AG10803 (cell line): Measurements from ENCODE around the gene SETD2.

Experiments
- DNase-seq: peaks from one replicate; pipeline ENCODE4 v3.0.0; 2010; ENCODE audit warnings: low read depth
- H3K4me3 ChIP-seq: 2 replicates; pipeline ENCODE4 v1.5.1; 2011; ENCODE audit warnings: mild to moderate bottlenecking, low read length, control low read depth
- TF ChIP-seq, protein P1 (sequence below): conservative IDR thresholded peaks from 2 replicates; pipeline ENCODE4 v1.5.1; 2011; ENCODE audit warnings: mild to moderate bottlenecking, low read length, control low read depth, inconsistent platforms

SETD2 gene

DNA sequence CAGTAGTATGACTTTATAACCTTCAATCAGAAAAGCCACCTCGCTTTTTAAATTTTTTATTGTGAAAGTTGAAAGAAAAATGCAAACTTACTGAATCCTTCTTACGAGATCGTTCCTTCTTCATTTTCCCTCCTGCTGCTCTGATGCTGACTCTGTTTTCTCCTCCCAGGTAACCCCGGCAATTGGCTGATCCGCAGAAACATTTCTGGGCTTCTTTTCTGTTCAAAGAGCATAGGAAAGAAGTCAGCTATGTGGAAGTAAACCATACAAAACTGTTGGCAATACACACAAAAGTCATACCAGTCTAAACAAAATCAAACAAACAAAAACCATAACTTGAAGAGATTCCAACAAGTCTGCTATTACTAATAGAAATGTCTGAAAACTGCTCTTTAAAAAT is 66.0 kb downstream of the SETD2 start:
- TF ChIP-seq, protein P1, sequence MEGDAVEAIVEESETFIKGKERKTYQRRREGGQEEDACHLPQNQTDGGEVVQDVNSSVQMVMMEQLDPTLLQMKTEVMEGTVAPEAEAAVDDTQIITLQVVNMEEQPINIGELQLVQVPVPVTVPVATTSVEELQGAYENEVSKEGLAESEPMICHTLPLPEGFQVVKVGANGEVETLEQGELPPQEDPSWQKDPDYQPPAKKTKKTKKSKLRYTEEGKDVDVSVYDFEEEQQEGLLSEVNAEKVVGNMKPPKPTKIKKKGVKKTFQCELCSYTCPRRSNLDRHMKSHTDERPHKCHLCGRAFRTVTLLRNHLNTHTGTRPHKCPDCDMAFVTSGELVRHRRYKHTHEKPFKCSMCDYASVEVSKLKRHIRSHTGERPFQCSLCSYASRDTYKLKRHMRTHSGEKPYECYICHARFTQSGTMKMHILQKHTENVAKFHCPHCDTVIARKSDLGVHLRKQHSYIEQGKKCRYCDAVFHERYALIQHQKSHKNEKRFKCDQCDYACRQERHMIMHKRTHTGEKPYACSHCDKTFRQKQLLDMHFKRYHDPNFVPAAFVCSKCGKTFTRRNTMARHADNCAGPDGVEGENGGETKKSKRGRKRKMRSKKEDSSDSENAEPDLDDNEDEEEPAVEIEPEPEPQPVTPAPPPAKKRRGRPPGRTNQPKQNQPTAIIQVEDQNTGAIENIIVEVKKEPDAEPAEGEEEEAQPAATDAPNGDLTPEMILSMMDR, result no peak
- H3K4me3 ChIP-seq, result no peak overlapping the region
- no peak for DNase-seq

- H3K4me3 ChIP-seq, result no peak overlapping the region
- DNase-seq, result peak; percentile 68
- TF ChIP-seq, protein P1, result no peak
These were observed 67.0 kb downstream of the SETD2 start for GRCh38 chr3:47096959-47097358.

DNA sequence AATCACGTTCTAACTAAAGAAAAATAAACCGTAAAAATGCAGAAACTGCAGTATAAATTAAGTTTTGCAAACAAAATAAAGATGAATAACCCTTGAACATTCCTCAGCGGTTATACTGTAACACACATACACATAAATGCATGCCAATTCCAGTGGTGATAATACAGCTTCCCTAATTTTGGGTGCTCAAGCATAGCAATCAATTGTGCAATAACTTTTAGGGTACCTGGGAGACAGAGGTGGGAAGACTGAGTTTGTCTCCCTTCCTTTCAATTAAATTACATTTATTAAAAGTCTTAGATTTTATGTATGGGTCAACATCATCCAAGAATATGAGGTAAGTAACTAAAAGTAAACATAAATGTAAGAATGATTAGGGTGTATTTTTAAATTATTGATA is 71.8 kb downstream of the SETD2 start:
- DNase-seq, result no peak
- H3K4me3 ChIP-seq, result no peak overlapping the region
- TF ChIP-seq, protein P1, result no peak

GRCh38 chr3:47089630-47090029 is 74.3 kb downstream of the SETD2 start:
- no peak overlapping the region for H3K4me3 ChIP-seq
- TF ChIP-seq, protein P1, result no peak
- no peak for DNase-seq

DNA sequence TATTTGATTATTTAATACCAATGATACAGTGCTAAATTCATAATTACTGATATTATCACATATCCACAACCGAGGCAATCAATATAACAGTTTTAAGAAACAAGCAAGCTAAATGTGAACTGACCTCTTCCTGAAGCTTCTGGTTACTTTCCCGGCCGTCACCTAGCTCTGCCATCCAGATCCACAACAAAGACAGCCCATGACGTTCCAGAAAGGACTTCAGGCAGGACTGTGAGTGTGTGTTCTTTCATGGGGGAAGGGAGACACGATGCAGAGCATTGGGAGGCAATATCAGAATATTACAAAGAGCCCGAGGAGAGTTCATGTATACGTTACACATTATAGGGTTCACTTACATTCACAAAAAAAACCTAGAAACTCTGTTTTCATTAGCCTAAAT is 77.8 kb downstream of the SETD2 start:
- H3K4me3 ChIP-seq, result no peak overlapping the region
- TF ChIP-seq, protein P1, result no peak
- DNase-seq, result no peak

GRCh38 chr3:47083786-47084185 is 80.1 kb downstream of the SETD2 start:
- TF ChIP-seq, protein P1, result no peak
- no peak for DNase-seq
- no peak overlapping the region for H3K4me3 ChIP-seq

DNA sequence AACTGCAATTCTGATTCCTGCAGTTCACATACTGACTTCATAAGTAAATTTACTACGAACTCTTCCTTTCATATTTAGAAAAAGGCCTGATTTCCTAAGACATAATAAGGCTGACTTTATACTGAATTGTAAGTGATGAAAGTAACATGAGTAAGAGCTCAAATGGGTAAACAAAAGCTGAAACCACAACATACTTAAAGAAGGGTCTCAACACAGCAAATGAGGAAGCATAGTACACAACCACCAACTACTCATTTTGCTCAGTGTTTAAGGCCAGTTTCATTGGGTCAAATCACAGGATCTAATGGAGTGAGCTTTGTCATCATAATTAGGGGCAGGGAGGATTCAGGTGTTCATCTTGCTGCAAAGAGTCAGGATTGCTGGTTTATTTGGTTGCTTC is 81.4 kb downstream of the SETD2 start:
- peak; percentile 55 for DNase-seq
- H3K4me3 ChIP-seq, result no peak overlapping the region
- TF ChIP-seq, protein P1, result no peak
